ENCODE data around the gene HS3ST2. TPM values are rescaled to one million over a fixed set of nuclear protein-coding genes. Genes with fewer than 3 reads are reported as not detected.

Gene HS3ST2
- not detected in 2 replicates for polyA plus RNA-seq (2012; rRNA removed)
- polyA plus RNA-seq (2012; cell fraction: cytosol; rRNA removed), result not detected in 2 replicates
- polyA plus RNA-seq (2012; cell fraction: nucleus; rRNA removed), result not detected in 2 replicates

DNA sequence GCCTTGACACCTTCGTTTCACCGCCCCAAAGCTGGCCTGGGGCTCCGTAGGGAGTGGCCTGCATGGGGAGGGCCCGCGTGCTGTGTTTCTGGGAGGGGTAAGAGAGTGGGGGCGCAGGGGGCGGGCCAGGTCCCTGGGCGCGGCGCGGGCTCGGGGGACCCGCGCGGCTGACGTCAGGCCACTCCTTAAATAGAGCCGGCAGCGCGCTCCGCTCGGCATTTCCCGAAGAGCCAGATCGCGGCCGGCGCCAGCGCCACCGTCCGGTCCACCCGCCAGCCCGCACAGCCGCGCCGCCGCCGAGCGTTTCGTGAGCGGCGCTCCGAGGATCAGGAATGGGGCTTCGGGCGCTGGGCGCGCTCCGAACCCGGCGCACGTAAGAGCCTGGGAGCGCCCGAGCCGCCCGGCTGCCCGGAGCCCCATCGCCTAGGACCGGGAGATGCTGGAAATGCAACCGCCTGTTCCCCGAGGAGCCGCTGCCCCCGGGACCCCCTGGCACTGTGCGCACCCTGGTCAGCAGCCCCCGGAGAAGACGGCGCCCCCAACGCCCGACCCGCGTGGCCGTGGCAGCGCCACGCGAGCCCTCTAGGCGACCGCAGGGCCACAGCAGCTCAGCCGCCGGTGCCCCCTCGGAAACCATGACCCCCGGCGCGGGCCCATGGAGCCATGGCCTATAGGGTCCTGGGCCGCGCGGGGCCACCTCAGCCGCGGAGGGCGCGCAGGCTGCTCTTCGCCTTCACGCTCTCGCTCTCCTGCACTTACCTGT is at the start of gene HS3ST2:
HS3ST2 (plus strand) TSS at position 215 of the 763 bp plus-strand sequence; CDS start at position 664, 449 bp downstream.
- ChIA-PET CTCF (interaction anchor here (1.0 to 3.4 kb wide), 24 partner anchors 11 to 267 kb away, joined by 3 to 18 read pairs (median 4); no protein-coding TSS in a partner anchor), POLR2A (no interaction called here)
- H3F3A ChIP-seq (replicated peaks; ENCODE audit: insufficient read depth), result no peaks in the 10 kb centered on the region
- H3K9ac ChIP-seq, result no peak within 1 kb of the TSS
- H3K79me2 ChIP-seq (ENCODE audit: insufficient read depth), result no peaks in the 10 kb centered on the region
- peaks cover 10% of the 10 kb centered on the region; the same call in 1 of the 2 replicates for H3K27me3 ChIP-seq (ENCODE audit: insufficient read depth)
- H3K36me3 ChIP-seq (replicated peaks in 1 of 2; ENCODE audit: control insufficient read depth in 1 of 2, insufficient read depth in 2 of 2, low read length in 1 of 2), result no peaks in the 10 kb centered on the region
- TF ChIP-seq, protein P1, sequence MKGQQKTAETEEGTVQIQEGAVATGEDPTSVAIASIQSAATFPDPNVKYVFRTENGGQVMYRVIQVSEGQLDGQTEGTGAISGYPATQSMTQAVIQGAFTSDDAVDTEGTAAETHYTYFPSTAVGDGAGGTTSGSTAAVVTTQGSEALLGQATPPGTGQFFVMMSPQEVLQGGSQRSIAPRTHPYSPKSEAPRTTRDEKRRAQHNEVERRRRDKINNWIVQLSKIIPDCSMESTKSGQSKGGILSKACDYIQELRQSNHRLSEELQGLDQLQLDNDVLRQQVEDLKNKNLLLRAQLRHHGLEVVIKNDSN (IDR thresholded peaks at IDR 0.05; ENCODE audit: borderline replicate concordance, low read depth), result no peak
- no peak for TF ChIP-seq NFIC (IDR thresholded peaks at IDR 0.05; ENCODE audit: borderline replicate concordance)
- TF ChIP-seq, protein P2, sequence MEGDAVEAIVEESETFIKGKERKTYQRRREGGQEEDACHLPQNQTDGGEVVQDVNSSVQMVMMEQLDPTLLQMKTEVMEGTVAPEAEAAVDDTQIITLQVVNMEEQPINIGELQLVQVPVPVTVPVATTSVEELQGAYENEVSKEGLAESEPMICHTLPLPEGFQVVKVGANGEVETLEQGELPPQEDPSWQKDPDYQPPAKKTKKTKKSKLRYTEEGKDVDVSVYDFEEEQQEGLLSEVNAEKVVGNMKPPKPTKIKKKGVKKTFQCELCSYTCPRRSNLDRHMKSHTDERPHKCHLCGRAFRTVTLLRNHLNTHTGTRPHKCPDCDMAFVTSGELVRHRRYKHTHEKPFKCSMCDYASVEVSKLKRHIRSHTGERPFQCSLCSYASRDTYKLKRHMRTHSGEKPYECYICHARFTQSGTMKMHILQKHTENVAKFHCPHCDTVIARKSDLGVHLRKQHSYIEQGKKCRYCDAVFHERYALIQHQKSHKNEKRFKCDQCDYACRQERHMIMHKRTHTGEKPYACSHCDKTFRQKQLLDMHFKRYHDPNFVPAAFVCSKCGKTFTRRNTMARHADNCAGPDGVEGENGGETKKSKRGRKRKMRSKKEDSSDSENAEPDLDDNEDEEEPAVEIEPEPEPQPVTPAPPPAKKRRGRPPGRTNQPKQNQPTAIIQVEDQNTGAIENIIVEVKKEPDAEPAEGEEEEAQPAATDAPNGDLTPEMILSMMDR (IDR thresholded peaks at IDR 0.05), result peak; percentile 34
- TF ChIP-seq EP300 (IDR thresholded peaks at IDR 0.05; ENCODE audit: borderline replicate concordance in 1 of 2, low read depth in 1 of 2, low read length in 1 of 2), result no peak
- TF ChIP-seq SMC3 (IDR thresholded peaks at IDR 0.05; ENCODE audit: low read depth, low read length), result peak; percentile 36; the same call in 1 of the 2 replicates
- TF ChIP-seq, protein P3, sequence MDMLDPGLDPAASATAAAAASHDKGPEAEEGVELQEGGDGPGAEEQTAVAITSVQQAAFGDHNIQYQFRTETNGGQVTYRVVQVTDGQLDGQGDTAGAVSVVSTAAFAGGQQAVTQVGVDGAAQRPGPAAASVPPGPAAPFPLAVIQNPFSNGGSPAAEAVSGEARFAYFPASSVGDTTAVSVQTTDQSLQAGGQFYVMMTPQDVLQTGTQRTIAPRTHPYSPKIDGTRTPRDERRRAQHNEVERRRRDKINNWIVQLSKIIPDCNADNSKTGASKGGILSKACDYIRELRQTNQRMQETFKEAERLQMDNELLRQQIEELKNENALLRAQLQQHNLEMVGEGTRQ (IDR thresholded peaks at IDR 0.05; ENCODE audit: borderline replicate concordance, low read depth, low read length), result no peak
- TF ChIP-seq, protein P4, sequence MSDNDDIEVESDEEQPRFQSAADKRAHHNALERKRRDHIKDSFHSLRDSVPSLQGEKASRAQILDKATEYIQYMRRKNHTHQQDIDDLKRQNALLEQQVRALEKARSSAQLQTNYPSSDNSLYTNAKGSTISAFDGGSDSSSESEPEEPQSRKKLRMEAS (IDR thresholded peaks at IDR 0.05; ENCODE audit: low read depth), result no peak
- TF ChIP-seq RAD21 (IDR thresholded peaks at IDR 0.05; ENCODE audit: low read length), result peak; percentile 58
- TF ChIP-seq FOXJ3 (CRISPR knock-in tag; IDR thresholded peaks at IDR 0.05), result no peak
- TF ChIP-seq CHD2 (IDR thresholded peaks at IDR 0.05; ENCODE audit: low read length, partially characterized antibody), result no peak
- TF ChIP-seq TEAD4 (IDR thresholded peaks at IDR 0.05; ENCODE audit: borderline replicate concordance, insufficient read depth), result no peak
- no peak for TF ChIP-seq RXRA (IDR thresholded peaks at IDR 0.05; ENCODE audit: borderline replicate concordance, low read depth)
- TF ChIP-seq RCOR1 (IDR thresholded peaks at IDR 0.05; ENCODE audit: low read length), result no peak
- no peaks in the 10 kb centered on the region for H4K20me1 ChIP-seq (ENCODE audit: insufficient read depth)
- H2AFZ ChIP-seq (ENCODE audit: low read depth), result 0 out of 2 replicates have a peak within 1 kb of the TSS, but pooled peaks have one; percentile 35
- peak within 1 kb of the TSS; percentile 33 to 43; a peak in 3 of 4 replicates for H3K4me3 ChIP-seq (ENCODE audit: low read depth in 2 of 2, low read length in 1 of 2)
- DNase-seq, result peak; percentile 90
- H3K4me1 ChIP-seq (ENCODE audit: control insufficient read depth in 1 of 2, insufficient read depth in 2 of 2, low read depth in 1 of 2, low read length in 1 of 2), result peaks cover 0 to 6% of the 10 kb centered on the region in 2 experiments; a peak in 1 of 4 replicates
- no peak within 1 kb of the TSS; a peak in 1 of 4 replicates for H3K27ac ChIP-seq (ENCODE audit: low read depth in 2 of 2, low read length in 1 of 2)
- no peaks in the 10 kb centered on the region for H3K9me2 ChIP-seq
- peak within 1 kb of the TSS; percentile 65 for H3K4me2 ChIP-seq
- H3K9me3 ChIP-seq, result no peaks in the 10 kb centered on the region
- no CpG with 5 or more reads among the region's 90 CpGs for WGBS (ENCODE audit: low lambda C conversion rate)
